ENCODE results near the gene TUBD1. TPM values are rescaled to one million over a fixed set of nuclear protein-coding genes. Genes with fewer than 3 reads are reported as not detected.

Gene TUBD1
- total RNA-seq, 2 experiments from 2014 or later: 7.9 to 11.1 TPM

DNA sequence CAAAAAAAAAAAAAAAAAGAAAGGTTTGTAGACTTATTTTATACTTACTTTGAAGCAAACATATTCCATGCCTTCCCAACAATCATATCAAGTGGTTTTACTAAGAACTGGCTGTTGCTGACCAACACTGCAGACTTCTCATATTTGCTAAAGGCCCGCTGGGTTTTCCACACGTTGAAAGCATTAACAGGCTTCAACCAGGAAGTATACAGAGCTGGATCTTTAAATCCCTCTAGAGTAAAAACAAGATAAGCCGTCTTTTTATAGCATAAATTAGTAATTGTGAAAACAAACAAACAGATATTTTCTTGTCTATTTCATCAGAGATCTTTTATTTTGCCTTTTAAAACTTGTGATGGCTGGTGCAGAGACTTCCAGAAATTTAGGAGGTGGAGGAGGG is 29.1 kb downstream of the TUBD1 start:
- CTCF ChIA-PET: interaction anchor here (1.2 kb wide), 1 partner anchor 173 kb away, joined by 3 read pairs; no protein-coding TSS in a partner anchor

GRCh38 chr17:59859444-59860025 is 33.2 kb downstream of the TUBD1 start:
- ATAC-seq (peak; percentile 66), DNase-seq (no peak)
- intact Hi-C loops (cut with micrococcal nuclease): no loop called here
- POLR2A ChIA-PET: interaction anchor here (0.8 to 2.6 kb wide), 4 partner anchors 32 to 118 kb away, joined by 3 to 10 read pairs (median 4); no protein-coding TSS in a partner anchor
- no peaks in the 10 kb centered on the region for H3K9me3 Mint-ChIP-seq
- peaks cover 17% of the 10 kb centered on the region for H3K36me3 Mint-ChIP-seq (ENCODE audit: low read depth)
- H3K4me1 Mint-ChIP-seq (ENCODE audit: low read depth): peaks cover 21% of the 10 kb centered on the region
- peak; percentile 76 for TF ChIP-seq CTCF (IDR thresholded peaks at IDR 0.05)
- CTCF ChIA-PET: interaction anchor here (0.7 to 2.9 kb wide), 26 partner anchors 9 to 203 kb away, joined by 3 to 40 read pairs (median 4); partner anchors contain the start of genes PTRH2 and VMP1
- no peaks in the 10 kb centered on the region for H3K27me3 Mint-ChIP-seq
- peak overlapping the region; percentile 59 for H3K27ac Mint-ChIP-seq
- H3K4me3 Mint-ChIP-seq: no peak overlapping the region

More for the DNA sequence above, 29.1 kb downstream of the TUBD1 start:
- Mint-ChIP-seq H3K4me1 (ENCODE audit: low read depth) (peaks cover 10% of the 10 kb centered on the region), H3K9me3 (no peaks in the 10 kb centered on the region), H3K4me3 (no peak overlapping the region), H3K27me3 (no peaks in the 10 kb centered on the region), H3K27ac (no peak overlapping the region), H3K36me3 (ENCODE audit: low read depth) (peaks cover 27% of the 10 kb centered on the region)
- DNase-seq (no peak), ATAC-seq (no peak)
- POLR2A ChIA-PET: interaction anchor here (0.6 kb wide), 1 partner anchor 21 kb away, joined by 3 read pairs; no protein-coding TSS in a partner anchor
- intact Hi-C loops (cut with micrococcal nuclease): no loop called here
- no peak for TF ChIP-seq CTCF (IDR thresholded peaks at IDR 0.05)

GRCh38 chr17:59858932-59859331 is 33.8 kb downstream of the TUBD1 start:
- Mint-ChIP-seq H3K4me3 (no peak overlapping the region), H3K9me3 (no peaks in the 10 kb centered on the region), H3K27ac (peak overlapping the region; percentile 59), H3K27me3 (no peaks in the 10 kb centered on the region), H3K4me1 (ENCODE audit: low read depth) (peaks cover 21% of the 10 kb centered on the region), H3K36me3 (ENCODE audit: low read depth) (peaks cover 15% of the 10 kb centered on the region)
- intact Hi-C loops (cut with micrococcal nuclease): no loop called here
- ATAC-seq: no peak
- ChIA-PET POLR2A (interaction anchor here (0.8 to 2.6 kb wide), 3 partner anchors 32 to 118 kb away, joined by 3 to 10 read pairs (median 3); no protein-coding TSS in a partner anchor), CTCF (interaction anchor here (0.8 to 2.9 kb wide), 27 partner anchors 10 to 202 kb away, joined by 3 to 40 read pairs (median 4); partner anchors contain the start of genes PTRH2 and VMP1)
- TF ChIP-seq CTCF (IDR thresholded peaks at IDR 0.05): no peak
- no peak for DNase-seq

DNA sequence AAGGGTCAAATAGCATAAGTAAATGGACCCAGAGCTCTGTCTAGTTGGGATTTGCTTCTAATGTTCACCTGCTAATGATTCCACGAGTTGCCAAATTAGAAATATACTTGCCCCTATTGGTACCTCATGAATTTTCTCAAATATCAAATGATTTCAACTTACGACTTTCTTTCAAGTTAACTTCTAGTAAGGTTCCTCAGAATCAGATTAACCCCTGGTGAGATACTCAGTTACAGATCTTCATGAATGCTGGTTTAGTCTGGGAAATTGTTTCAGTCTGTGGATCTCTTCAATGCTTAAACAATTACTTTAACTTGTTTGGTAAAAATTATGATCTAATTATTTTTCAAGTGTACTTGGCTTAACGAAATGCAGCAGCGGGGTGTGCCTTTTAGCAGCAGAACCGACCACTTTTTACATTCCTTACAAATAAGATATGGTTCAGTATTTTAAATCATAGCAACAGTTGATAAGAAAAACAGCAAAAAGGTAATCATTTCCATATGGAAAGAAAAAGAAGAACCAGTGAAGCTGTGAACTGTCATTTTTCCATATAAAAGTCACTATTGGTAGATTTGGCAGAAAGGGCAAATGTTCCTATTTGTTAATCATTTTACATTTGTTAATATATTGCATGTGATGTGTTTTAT is 34.5 kb downstream of the TUBD1 start:
- H3K27ac Mint-ChIP-seq: no peak overlapping the region
- ATAC-seq: no peak
- CTCF ChIA-PET: interaction anchor here (0.8 to 2.9 kb wide), 10 partner anchors 10 to 176 kb away, joined by 3 to 40 read pairs (median 6); no protein-coding TSS in a partner anchor
- no peak for DNase-seq
- POLR2A ChIA-PET: interaction anchor here (1.0 to 2.6 kb wide), 4 partner anchors 26 to 75 kb away, joined by 3 to 10 read pairs (median 4); partner anchors contain the start of genes RPS6KB1 and TUBD1
- H3K36me3 Mint-ChIP-seq (ENCODE audit: low read depth): peaks cover 12% of the 10 kb centered on the region
- H3K27me3 Mint-ChIP-seq: no peaks in the 10 kb centered on the region
- intact Hi-C loops (cut with micrococcal nuclease): no loop called here
- H3K4me1 Mint-ChIP-seq (ENCODE audit: low read depth): peaks cover 24% of the 10 kb centered on the region
- TF ChIP-seq CTCF (IDR thresholded peaks at IDR 0.05): no peak
- no peaks in the 10 kb centered on the region for H3K9me3 Mint-ChIP-seq
- no peak overlapping the region for H3K4me3 Mint-ChIP-seq

Data from activated CD8-positive, alpha-beta T cell treated with anti-CD3 and anti-CD28 coated beads for 36 hours (primary cell).